ENCODE results near the gene ABCC6. TPM values are rescaled to one million over a fixed set of nuclear protein-coding genes. Genes with fewer than 3 reads are reported as not detected.

Gene ABCC6
- total and polyA plus RNA-seq, 2 donors (not counting 3 experiments of a cell fraction or from before 2014, with no cell fraction given), result 0.07 to 0.84 TPM

DNA sequence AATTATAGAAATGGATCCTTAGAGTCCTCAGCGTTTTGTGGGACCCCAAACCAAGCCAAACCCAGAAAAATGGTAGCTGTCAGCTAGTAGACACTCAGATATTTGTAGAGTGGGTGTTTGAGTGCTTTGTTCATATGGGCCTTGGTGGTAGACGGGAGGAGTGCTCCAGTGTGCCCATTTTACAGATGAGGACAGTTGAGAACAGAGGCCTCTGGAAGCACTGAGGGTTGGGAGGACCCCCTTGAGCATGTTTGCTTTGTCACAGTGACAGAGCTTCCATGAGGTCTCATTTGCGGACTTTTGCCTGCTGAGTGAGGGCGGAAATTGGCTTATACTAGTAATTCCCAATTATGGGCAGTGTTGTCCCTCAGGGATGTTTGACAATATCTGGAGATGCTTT lies 111.7 kb downstream of the ABCC6 start:
- DNase-seq (ENCODE audit: low read depth, low spot score) (no peak), FAIRE-seq (no peak)
- dilution Hi-C loops (cut with MboI; ENCODE audit: extremely low pct_ligation_motif_present, low sequenced_read_pairs), result no loop called here
- Histone ChIP-seq H3K4me2 (ENCODE audit: insufficient read depth, low read length) (no peak overlapping the region), H4K20me1 (replicated peaks; ENCODE audit: control insufficient read depth, extremely low read depth, insufficient read depth, low read length) (no peaks in the 10 kb centered on the region), H3K4me1 (ENCODE audit: control insufficient read depth, extremely low read depth, insufficient read depth, low read length) (no peaks in the 10 kb centered on the region), H3K9ac (replicated peaks; ENCODE audit: extremely low read depth, insufficient read depth, low read length) (no peak overlapping the region), H3K4me3 (replicated peaks in 1 of 3; ENCODE audit: insufficient read depth in 1 of 3, low read depth in 1 of 3, low read length in 3 of 3) (no peak overlapping the region), H3K79me2 (ENCODE audit: control insufficient read depth, insufficient read depth, low read length) (no peaks in the 10 kb centered on the region), H3K27me3 (ENCODE audit: control insufficient read depth in 2 of 2, insufficient read depth in 2 of 2, low read length in 2 of 2) (no peaks in the 10 kb centered on the region), H3K27ac (ENCODE audit: insufficient read depth, low read depth, low read length) (no peak overlapping the region), H2AFZ (ENCODE audit: low read depth, low read length) (no peak overlapping the region), H3K9me1 (replicated peaks; ENCODE audit: control insufficient read depth, extremely low read depth, insufficient read depth, low read length) (no peaks in the 10 kb centered on the region), H3K9me3 (replicated peaks; ENCODE audit: control insufficient read depth, insufficient read depth, low read length) (no peaks in the 10 kb centered on the region), H3K36me3 (ENCODE audit: control insufficient read depth in 2 of 2, extremely low read depth in 1 of 2, insufficient read depth in 2 of 2, low read length in 2 of 2) (peaks cover 15 to 36% of the 10 kb centered on the region in 2 experiments)
- CTCF ChIA-PET, result no interaction called here
- intact Hi-C loops (cut with micrococcal nuclease), result no loop called here
- POLR2A ChIA-PET, result no interaction called here
- BruUV-seq (replicated peaks), result no TSS peak
- TF ChIP-seq GATA2 (IDR thresholded peaks at IDR 0.05; ENCODE audit: insufficient read depth, insufficient read length, low read depth, low read length), result no peak
- TF ChIP-seq FOS (IDR thresholded peaks at IDR 0.05; ENCODE audit: borderline replicate concordance, insufficient read depth, low read length), result no peak
- TF ChIP-seq, protein P1, sequence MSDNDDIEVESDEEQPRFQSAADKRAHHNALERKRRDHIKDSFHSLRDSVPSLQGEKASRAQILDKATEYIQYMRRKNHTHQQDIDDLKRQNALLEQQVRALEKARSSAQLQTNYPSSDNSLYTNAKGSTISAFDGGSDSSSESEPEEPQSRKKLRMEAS (IDR thresholded peaks at IDR 0.05; ENCODE audit: insufficient read depth, insufficient read length), result no peak
- TF ChIP-seq, protein P2, sequence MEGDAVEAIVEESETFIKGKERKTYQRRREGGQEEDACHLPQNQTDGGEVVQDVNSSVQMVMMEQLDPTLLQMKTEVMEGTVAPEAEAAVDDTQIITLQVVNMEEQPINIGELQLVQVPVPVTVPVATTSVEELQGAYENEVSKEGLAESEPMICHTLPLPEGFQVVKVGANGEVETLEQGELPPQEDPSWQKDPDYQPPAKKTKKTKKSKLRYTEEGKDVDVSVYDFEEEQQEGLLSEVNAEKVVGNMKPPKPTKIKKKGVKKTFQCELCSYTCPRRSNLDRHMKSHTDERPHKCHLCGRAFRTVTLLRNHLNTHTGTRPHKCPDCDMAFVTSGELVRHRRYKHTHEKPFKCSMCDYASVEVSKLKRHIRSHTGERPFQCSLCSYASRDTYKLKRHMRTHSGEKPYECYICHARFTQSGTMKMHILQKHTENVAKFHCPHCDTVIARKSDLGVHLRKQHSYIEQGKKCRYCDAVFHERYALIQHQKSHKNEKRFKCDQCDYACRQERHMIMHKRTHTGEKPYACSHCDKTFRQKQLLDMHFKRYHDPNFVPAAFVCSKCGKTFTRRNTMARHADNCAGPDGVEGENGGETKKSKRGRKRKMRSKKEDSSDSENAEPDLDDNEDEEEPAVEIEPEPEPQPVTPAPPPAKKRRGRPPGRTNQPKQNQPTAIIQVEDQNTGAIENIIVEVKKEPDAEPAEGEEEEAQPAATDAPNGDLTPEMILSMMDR (IDR thresholded peaks at IDR 0.05; ENCODE audit: extremely low read depth in 1 of 2, insufficient read depth in 1 of 2, low read depth in 1 of 2, low read length in 2 of 2), result no peak
- no peak for TF ChIP-seq MYC (IDR thresholded peaks at IDR 0.05; ENCODE audit: low read depth, low read length)
- no peak for TF ChIP-seq EZH2 (IDR thresholded peaks at IDR 0.05; ENCODE audit: borderline replicate concordance, low read depth, low read length, severe bottlenecking)
- no peak for TF ChIP-seq JUN (IDR thresholded peaks at IDR 0.05; ENCODE audit: borderline replicate concordance, insufficient read depth, insufficient read length, low read depth)
- no peak for TF ChIP-seq POLR2A (IDR thresholded peaks at IDR 0.05; ENCODE audit: low read depth, low read length)
- TF ChIP-seq POLR2AphosphoS5 (IDR thresholded peaks at IDR 0.05; ENCODE audit: insufficient read depth, low read depth, low read length), result no peak

Data from endothelial cell of umbilical vein (primary cell).